GM12872 (cell line): ENCODE data around the gene KRTAP1-5.

Experiments
- TF ChIP-seq, protein P1 (sequence below): IDR thresholded peaks from 3 replicates; pipeline ENCODE4 v1.5.1; 2011; ENCODE audit warnings: low read depth, mild to moderate bottlenecking, low read length, moderate library complexity; ENCODE audit not compliant: insufficient read depth

KRTAP1-5 gene

DNA sequence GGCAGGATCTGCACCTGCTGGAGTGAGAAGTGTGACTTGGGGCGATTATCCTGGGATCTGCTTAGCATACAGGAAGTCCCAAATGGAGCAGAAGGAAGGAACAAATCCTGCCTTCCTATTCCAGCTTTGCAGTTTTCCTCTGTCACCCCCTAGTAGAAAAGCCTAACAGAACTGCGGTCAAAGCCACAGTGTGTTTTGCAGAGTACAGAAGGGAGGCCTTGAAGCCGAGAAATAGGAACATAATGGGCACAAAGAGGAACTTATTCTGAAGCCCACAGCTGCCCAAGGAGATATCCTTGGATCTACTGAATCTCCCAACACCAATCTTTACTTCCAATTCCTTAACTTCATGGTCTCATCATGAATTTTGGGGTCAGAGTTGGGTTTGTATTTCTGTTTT is 8.5 kb downstream of the KRTAP1-5 start:
- TF ChIP-seq, protein P1, sequence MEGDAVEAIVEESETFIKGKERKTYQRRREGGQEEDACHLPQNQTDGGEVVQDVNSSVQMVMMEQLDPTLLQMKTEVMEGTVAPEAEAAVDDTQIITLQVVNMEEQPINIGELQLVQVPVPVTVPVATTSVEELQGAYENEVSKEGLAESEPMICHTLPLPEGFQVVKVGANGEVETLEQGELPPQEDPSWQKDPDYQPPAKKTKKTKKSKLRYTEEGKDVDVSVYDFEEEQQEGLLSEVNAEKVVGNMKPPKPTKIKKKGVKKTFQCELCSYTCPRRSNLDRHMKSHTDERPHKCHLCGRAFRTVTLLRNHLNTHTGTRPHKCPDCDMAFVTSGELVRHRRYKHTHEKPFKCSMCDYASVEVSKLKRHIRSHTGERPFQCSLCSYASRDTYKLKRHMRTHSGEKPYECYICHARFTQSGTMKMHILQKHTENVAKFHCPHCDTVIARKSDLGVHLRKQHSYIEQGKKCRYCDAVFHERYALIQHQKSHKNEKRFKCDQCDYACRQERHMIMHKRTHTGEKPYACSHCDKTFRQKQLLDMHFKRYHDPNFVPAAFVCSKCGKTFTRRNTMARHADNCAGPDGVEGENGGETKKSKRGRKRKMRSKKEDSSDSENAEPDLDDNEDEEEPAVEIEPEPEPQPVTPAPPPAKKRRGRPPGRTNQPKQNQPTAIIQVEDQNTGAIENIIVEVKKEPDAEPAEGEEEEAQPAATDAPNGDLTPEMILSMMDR: no peak

DNA sequence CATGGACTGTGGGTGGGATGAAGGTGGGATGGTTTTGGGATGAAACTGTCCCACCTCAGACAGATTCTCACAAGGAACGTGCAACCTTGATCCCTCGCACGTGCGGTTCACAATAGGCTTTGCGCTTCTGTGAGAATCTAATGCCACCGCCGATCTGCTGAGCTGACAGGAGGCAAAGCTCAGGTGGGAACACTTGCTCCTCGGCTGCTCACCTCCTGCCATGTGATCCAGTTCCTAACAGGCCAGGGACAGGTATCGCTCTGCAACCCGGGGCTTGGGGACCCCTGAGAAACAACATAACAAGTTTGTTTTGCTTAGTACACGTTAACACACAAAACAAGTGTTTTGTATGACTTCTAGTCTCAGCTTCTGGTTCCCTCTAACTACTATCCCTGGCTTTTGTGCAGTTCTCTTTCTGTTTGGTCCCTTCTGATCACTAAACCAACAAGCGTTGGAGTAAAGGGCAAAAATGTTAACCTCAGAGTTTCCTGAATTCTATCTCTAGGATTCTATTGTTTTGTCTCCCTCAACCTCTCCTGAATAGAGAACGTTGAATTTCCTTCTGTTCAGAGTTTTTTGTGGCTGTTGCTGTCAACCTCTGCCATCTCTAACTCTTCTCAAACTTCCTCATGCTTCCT is 10.3 kb downstream of the KRTAP1-5 start:
- TF ChIP-seq, protein P1: no peak

GRCh38 chr17:41015454-41015853 is 11.6 kb downstream of the KRTAP1-5 start:
- TF ChIP-seq, protein P1: no peak

GRCh38 chr17:41013606-41014005 is 13.4 kb downstream of the KRTAP1-5 start:
- TF ChIP-seq, protein P1: no peak

- TF ChIP-seq, protein P1: no peak
These were observed 13.8 kb downstream of the KRTAP1-5 start for GRCh38 chr17:41013181-41013580.

GRCh38 chr17:41012326-41013120 is 14.5 kb downstream of the KRTAP1-5 start:
- TF ChIP-seq, protein P1: no peak

- TF ChIP-seq, protein P1: no peak
These were observed 16.6 kb downstream of the KRTAP1-5 start for GRCh38 chr17:41010441-41010840.
